ENCODE data around the gene SHISA5.

Gene SHISA5

GRCh38 chr3:48434591-48435222 lies 69.3 kb downstream of the SHISA5 start (continued):
- TF ChIP-seq BACH2 (CRISPR knock-in tag; IDR thresholded peaks at IDR 0.05; ENCODE audit: borderline replicate concordance) (no peak), ARNTL (CRISPR knock-in tag; IDR thresholded peaks at IDR 0.05; ENCODE audit: borderline replicate concordance, low read depth) (no peak)

GRCh38 chr3:48433472-48434118 lies 70.4 kb downstream of the SHISA5 start:
- no peak for ATAC-seq
- no peak for TF ChIP-seq PPARA (CRISPR knock-in tag; IDR thresholded peaks at IDR 0.05; ENCODE audit: borderline replicate concordance)
- no peak for TF ChIP-seq ZFP3 (CRISPR knock-in tag; IDR thresholded peaks at IDR 0.05)
- TF ChIP-seq TOX (CRISPR knock-in tag; IDR thresholded peaks at IDR 0.05; ENCODE audit: borderline replicate concordance) = no peak

- TF ChIP-seq ZNF8 (CRISPR knock-in tag; IDR thresholded peaks at IDR 0.05) = no peak
- no peak for ATAC-seq
Measured at GRCh38 chr3:48432411-48433371, 71.3 kb downstream of the SHISA5 start.

- ATAC-seq = no peak
- TF ChIP-seq ZNF70 (CRISPR knock-in tag; IDR thresholded peaks at IDR 0.05) = no peak
- TF ChIP-seq ZFP30 (CRISPR knock-in tag; IDR thresholded peaks at IDR 0.05) = no peak
- TF ChIP-seq ZNF8 (CRISPR knock-in tag; IDR thresholded peaks at IDR 0.05) = no peak
- TF ChIP-seq ISL1 (CRISPR knock-in tag; IDR thresholded peaks at IDR 0.05) = no peak
- no peak for TF ChIP-seq BACH2 (CRISPR knock-in tag; IDR thresholded peaks at IDR 0.05; ENCODE audit: borderline replicate concordance)
- TF ChIP-seq TOX (CRISPR knock-in tag; IDR thresholded peaks at IDR 0.05; ENCODE audit: borderline replicate concordance) = no peak
- no peak for TF ChIP-seq ZFP3 (CRISPR knock-in tag; IDR thresholded peaks at IDR 0.05)
- TF ChIP-seq ARNTL (CRISPR knock-in tag; IDR thresholded peaks at IDR 0.05; ENCODE audit: borderline replicate concordance, low read depth) = no peak
- no peak for TF ChIP-seq POU6F1 (CRISPR knock-in tag; IDR thresholded peaks at IDR 0.05; ENCODE audit: borderline replicate concordance, low read depth)
- TF ChIP-seq RARB (CRISPR knock-in tag; IDR thresholded peaks at IDR 0.05) = no peak
- no peak for TF ChIP-seq ZNF565 (CRISPR knock-in tag; conservative IDR thresholded peaks at IDR 0.05; ENCODE audit: low read depth)
- TF ChIP-seq CREB5 (CRISPR knock-in tag; IDR thresholded peaks at IDR 0.05; ENCODE audit: low read depth) = no peak
- no peak for TF ChIP-seq GLIS3 (CRISPR knock-in tag; IDR thresholded peaks at IDR 0.05)
Measured at GRCh38 chr3:48431224-48432029, 72.5 kb downstream of the SHISA5 start.

- no peak for ATAC-seq
- TF ChIP-seq PATZ1 (CRISPR knock-in tag; IDR thresholded peaks at IDR 0.05; ENCODE audit: borderline replicate concordance) (no peak), CREB5 (CRISPR knock-in tag; IDR thresholded peaks at IDR 0.05; ENCODE audit: low read depth) (no peak), PPARA (CRISPR knock-in tag; IDR thresholded peaks at IDR 0.05; ENCODE audit: borderline replicate concordance) (no peak), ISL1 (CRISPR knock-in tag; IDR thresholded peaks at IDR 0.05) (no peak), POU6F1 (CRISPR knock-in tag; IDR thresholded peaks at IDR 0.05; ENCODE audit: borderline replicate concordance, low read depth) (no peak), ZFP30 (CRISPR knock-in tag; IDR thresholded peaks at IDR 0.05) (no peak), ARNTL (CRISPR knock-in tag; IDR thresholded peaks at IDR 0.05; ENCODE audit: borderline replicate concordance, low read depth) (no peak), RARB (CRISPR knock-in tag; IDR thresholded peaks at IDR 0.05) (no peak), ESRRG (CRISPR knock-in tag; IDR thresholded peaks at IDR 0.05) (no peak), SNAI2 (CRISPR knock-in tag; IDR thresholded peaks at IDR 0.05) (no peak), ZFP3 (CRISPR knock-in tag; IDR thresholded peaks at IDR 0.05) (no peak), CSDC2 (CRISPR knock-in tag; IDR thresholded peaks at IDR 0.05) (no peak), OSR1 (CRISPR knock-in tag; IDR thresholded peaks at IDR 0.05) (no peak), CSRNP3 (CRISPR knock-in tag; IDR thresholded peaks at IDR 0.05) (no peak)
Measured at GRCh38 chr3:48430708-48431101, 73.3 kb downstream of the SHISA5 start.

All from SK-N-SH treated with all-trans-retinoic acid at 6 μM for 48 hours (cell line).